ENCODE results near the gene ZNF107. TPM values are rescaled to one million over a fixed set of nuclear protein-coding genes. Genes with fewer than 3 reads are reported as not detected.

Gene ZNF107
- total and polyA plus RNA-seq, 2 experiments from 2014 or later, result 14.8 to 55.3 TPM

GRCh38 chr7:64655811-64656210, 10.1 kb upstream of the ZNF107 start:
- Histone ChIP-seq H3K4me2 (no peak overlapping the region), H3K36me3 (ENCODE audit: insufficient read depth) (no peaks in the 10 kb centered on the region), H4K20me1 (replicated peaks; ENCODE audit: insufficient read depth) (no peaks in the 10 kb centered on the region), H3F3A (replicated peaks; ENCODE audit: low read depth) (no peaks in the 10 kb centered on the region), H3K9me2 (ENCODE audit: insufficient read depth) (no peaks in the 10 kb centered on the region), H3K79me2 (replicated peaks; ENCODE audit: insufficient read depth) (no peaks in the 10 kb centered on the region), H3K4me3 (no peak overlapping the region), H3K27me3 (ENCODE audit: insufficient read depth) (no peaks in the 10 kb centered on the region), H3K27ac (ENCODE audit: low read depth) (no peak overlapping the region), H3K4me1 (ENCODE audit: insufficient read depth) (no peaks in the 10 kb centered on the region), H2AFZ (no peak overlapping the region)
- ATAC-seq, result no peak
- peaks cover 83% of the 10 kb centered on the region for H3K9me3 Mint-ChIP-seq
- H3K27me3 Mint-ChIP-seq (ENCODE audit: insufficient read depth, low read depth, poor library complexity), result no peaks in the 10 kb centered on the region
- H3K4me1 Mint-ChIP-seq, result no peaks in the 10 kb centered on the region
- H3K4me3 Mint-ChIP-seq, result no peak overlapping the region
- no peak for TF ChIP-seq REST (IDR thresholded peaks at IDR 0.05; ENCODE audit: unreplicated experiment)
- no peak for TF ChIP-seq EZH2 (IDR thresholded peaks at IDR 0.05; ENCODE audit: low read depth, unreplicated experiment)
- TF ChIP-seq EZH2phosphoT487 (IDR thresholded peaks at IDR 0.05; ENCODE audit: unreplicated experiment), result no peak
- TF ChIP-seq POLR2AphosphoS5 (IDR thresholded peaks at IDR 0.05; ENCODE audit: low read depth), result no peak
- no peak overlapping the region for H3K27ac Mint-ChIP-seq
- peaks cover 5% of the 10 kb centered on the region; the same call in 1 of the 3 replicates for H3K36me3 Mint-ChIP-seq (ENCODE audit: low read depth)
- DNase-seq (ENCODE audit: low spot score), result no peak

GRCh38 chr7:64656489-64656888, 9.4 kb upstream of the ZNF107 start:
- H3K27ac ChIP-seq (ENCODE audit: low read depth), result no peak overlapping the region
- H3K9me2 ChIP-seq (ENCODE audit: insufficient read depth), result peaks cover 3% of the 10 kb centered on the region; the same call in 1 of the 2 replicates
- no peaks in the 10 kb centered on the region for H4K20me1 ChIP-seq (replicated peaks; ENCODE audit: insufficient read depth)
- no peak overlapping the region for H2AFZ ChIP-seq
- Mint-ChIP-seq H3K27me3 (ENCODE audit: insufficient read depth, low read depth, poor library complexity) (peaks cover under 1% of the 10 kb centered on the region), H3K4me1 (no peaks in the 10 kb centered on the region), H3K36me3 (ENCODE audit: low read depth) (no peaks in the 10 kb centered on the region), H3K27ac (no peak overlapping the region), H3K9me3 (peaks cover 82% of the 10 kb centered on the region), H3K4me3 (no peak overlapping the region)
- H3F3A ChIP-seq (replicated peaks; ENCODE audit: low read depth), result no peaks in the 10 kb centered on the region
- no peaks in the 10 kb centered on the region for H3K36me3 ChIP-seq (ENCODE audit: insufficient read depth)
- no peak overlapping the region for H3K4me2 ChIP-seq
- H3K4me3 ChIP-seq, result no peak overlapping the region
- no peak for DNase-seq (ENCODE audit: low spot score)
- H3K4me1 ChIP-seq (ENCODE audit: insufficient read depth), result no peaks in the 10 kb centered on the region
- no peak for ATAC-seq
- H3K79me2 ChIP-seq (replicated peaks; ENCODE audit: insufficient read depth), result no peaks in the 10 kb centered on the region
- no peaks in the 10 kb centered on the region for H3K27me3 ChIP-seq (ENCODE audit: insufficient read depth)
- TF ChIP-seq EZH2 (IDR thresholded peaks at IDR 0.05; ENCODE audit: low read depth, unreplicated experiment), result no peak
- TF ChIP-seq ZNF462 (CRISPR knock-in tag; IDR thresholded peaks at IDR 0.05), result no peak
- no peak for TF ChIP-seq STAT1 (IDR thresholded peaks at IDR 0.05; ENCODE audit: unreplicated experiment)
- no peak for TF ChIP-seq EZH2phosphoT487 (IDR thresholded peaks at IDR 0.05; ENCODE audit: unreplicated experiment)
- no peak for TF ChIP-seq CREB1 (CRISPR knock-in tag; IDR thresholded peaks at IDR 0.05; ENCODE audit: low read depth)
- TF ChIP-seq POLR2AphosphoS5 (IDR thresholded peaks at IDR 0.05; ENCODE audit: low read depth), result no peak
- TF ChIP-seq ZNF331 (CRISPR knock-in tag; IDR thresholded peaks at IDR 0.05; ENCODE audit: low read depth), result no peak
- TF ChIP-seq NANOG (IDR thresholded peaks at IDR 0.05; ENCODE audit: borderline replicate concordance), result no peak
- TF ChIP-seq JUNB (IDR thresholded peaks at IDR 0.05; ENCODE audit: unreplicated experiment), result no peak
